ENCODE results near the gene BMPER. TPM values are rescaled to one million over a fixed set of nuclear protein-coding genes. Genes with fewer than 3 reads are reported as not detected.

Gene BMPER
- total and polyA plus RNA-seq, 2 experiments from 2014 or later = 40.5 to 97.3 TPM

DNA sequence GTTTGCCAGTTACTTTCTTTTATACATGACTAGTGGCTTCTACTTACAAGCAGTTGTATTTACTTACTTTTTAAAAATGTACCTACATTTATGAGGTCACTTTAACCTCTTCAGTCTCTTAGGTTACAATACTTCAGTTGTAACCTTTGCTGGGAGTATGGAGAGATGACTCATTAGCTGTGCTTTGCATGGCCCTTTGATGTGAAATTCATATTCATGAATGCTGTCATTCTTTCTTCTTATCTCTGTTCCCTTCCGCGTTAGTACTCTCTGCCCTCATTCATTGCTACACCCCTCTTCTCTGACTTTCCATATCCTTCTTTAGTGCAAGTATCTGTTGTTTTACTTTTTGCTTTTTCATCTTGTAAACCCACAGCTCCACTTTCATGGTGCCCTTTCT, 164.3 kb downstream of the BMPER start:
- Histone ChIP-seq H3K9me2 (ENCODE audit: insufficient read depth) (no peaks in the 10 kb centered on the region), H3K9ac (no peak overlapping the region), H3K27ac (peak overlapping the region; percentile 33), H3K27me3 (replicated peaks; ENCODE audit: insufficient read depth) (no peaks in the 10 kb centered on the region), H3K4me1 (ENCODE audit: insufficient read depth) (peaks cover 23% of the 10 kb centered on the region), H3K4me2 (ENCODE audit: unreplicated experiment) (no peak overlapping the region), H4K20me1 (ENCODE audit: insufficient read depth) (no peaks in the 10 kb centered on the region), H3F3A (ENCODE audit: insufficient read depth) (peaks cover 40% of the 10 kb centered on the region), H3K9me3 (ENCODE audit: low read depth) (no peaks in the 10 kb centered on the region), H3K4me3 (no peak overlapping the region), H3K79me2 (ENCODE audit: insufficient read depth) (0 out of 2 replicates have a peak, but pooled peaks cover 9% of the 10 kb centered on the region), H2AFZ (no peak overlapping the region), H3K36me3 (ENCODE audit: low read depth) (peaks cover 51% of the 10 kb centered on the region; the same call in 1 of the 2 replicates)
- WGBS, 2 experiments (ENCODE audit: low coverage in 1 of 2, low lambda C conversion rate in 2 of 2, missing lambda C conversion rate in 2 of 2) = 81 to 82% methylated on average over 2 of the region's 2 CpGs
- TF ChIP-seq EZH2 (IDR thresholded peaks at IDR 0.05; ENCODE audit: insufficient read depth, poor library complexity, severe bottlenecking) (no peak), EZH2phosphoT487 (IDR thresholded peaks at IDR 0.05; ENCODE audit: insufficient read depth, low read depth) (no peak)
- in situ Hi-C loops (cut with MboI) = no loop called here
- peak; percentile 29 for DNase-seq

DNA sequence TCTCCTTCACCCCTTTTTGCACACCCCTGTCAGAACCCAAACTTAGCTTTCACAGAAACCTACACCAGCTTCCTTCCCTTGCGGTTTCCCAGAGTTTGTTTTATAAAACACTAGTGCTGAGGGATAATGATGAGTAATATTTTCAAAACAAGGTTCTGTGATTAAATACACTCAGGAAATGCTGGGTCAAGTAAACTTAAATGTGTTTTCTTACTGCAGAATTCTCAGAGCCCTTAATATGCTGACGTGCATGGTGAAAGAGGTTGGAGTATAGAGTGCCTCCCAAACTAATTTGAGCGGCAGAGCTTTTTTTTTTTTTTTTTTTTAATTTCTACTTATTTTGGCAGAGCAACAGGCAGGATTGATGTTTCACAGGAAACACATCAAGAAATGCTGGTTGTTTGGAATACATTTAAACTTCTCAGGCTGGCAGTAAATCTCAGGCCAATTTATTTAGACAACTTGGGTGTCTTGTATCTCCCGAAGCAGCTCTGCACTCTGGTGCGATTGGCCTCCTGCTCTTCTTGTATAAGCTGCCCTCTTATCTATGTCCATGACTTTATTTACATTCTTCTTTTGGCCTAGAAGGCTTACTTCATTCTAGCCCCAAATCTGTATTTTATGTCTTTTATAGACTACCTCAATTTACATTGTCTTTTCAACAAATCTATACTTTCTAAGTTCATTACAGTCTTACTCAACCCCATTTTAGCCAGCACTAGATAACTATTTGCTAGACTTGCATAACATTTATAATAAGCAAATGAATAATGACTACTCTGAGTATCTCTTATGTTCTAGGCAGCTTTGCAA, 165.4 kb downstream of the BMPER start:
- peaks cover 51% of the 10 kb centered on the region; the same call in 1 of the 2 replicates for H3K36me3 ChIP-seq (ENCODE audit: low read depth)
- no peaks in the 10 kb centered on the region for H3K9me2 ChIP-seq (ENCODE audit: insufficient read depth)
- H3K4me2 ChIP-seq (ENCODE audit: unreplicated experiment) = no peak overlapping the region

DNA sequence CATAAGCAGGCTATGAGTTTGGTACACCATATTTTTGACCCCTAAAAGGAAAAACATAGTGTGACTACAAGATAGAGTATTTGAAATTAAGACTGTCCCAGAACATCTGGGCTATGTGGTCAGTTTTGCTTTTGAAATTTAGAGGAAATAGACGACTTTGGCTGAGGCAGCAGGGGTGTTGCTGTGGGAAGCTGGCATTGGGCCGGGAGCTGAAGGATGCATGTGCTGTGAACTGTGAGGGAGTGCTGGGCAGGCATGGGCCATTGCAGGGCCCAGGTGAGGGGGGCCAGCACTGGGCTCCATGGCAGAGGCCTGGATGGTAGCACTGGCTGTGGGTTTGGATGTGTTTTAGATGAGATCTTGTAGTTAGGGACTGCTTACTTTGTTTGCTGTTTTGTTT, 168.3 kb downstream of the BMPER start:
- 57 to 59% methylated on average over 2 of the region's 2 CpGs for WGBS, 2 experiments (ENCODE audit: low coverage in 1 of 2, low lambda C conversion rate in 2 of 2, missing lambda C conversion rate in 2 of 2)
- peaks cover 71% of the 10 kb centered on the region for H3F3A ChIP-seq (ENCODE audit: insufficient read depth)
- no peaks in the 10 kb centered on the region for H4K20me1 ChIP-seq (ENCODE audit: insufficient read depth)
- peaks cover 27% of the 10 kb centered on the region; the same call in 1 of the 2 replicates for H3K36me3 ChIP-seq (ENCODE audit: low read depth)
- H3K4me1 ChIP-seq (ENCODE audit: insufficient read depth) = peaks cover 52% of the 10 kb centered on the region
- in situ Hi-C loops (cut with MboI) = no loop called here
- no peak overlapping the region for H3K27ac ChIP-seq
- TF ChIP-seq EZH2 (IDR thresholded peaks at IDR 0.05; ENCODE audit: insufficient read depth, poor library complexity, severe bottlenecking) (no peak), EZH2phosphoT487 (IDR thresholded peaks at IDR 0.05; ENCODE audit: insufficient read depth, low read depth) (no peak)
- H3K9ac ChIP-seq = no peak overlapping the region
- H2AFZ ChIP-seq = no peak overlapping the region
- 0 out of 2 replicates have a peak, but pooled peaks cover 9% of the 10 kb centered on the region for H3K79me2 ChIP-seq (ENCODE audit: insufficient read depth)
- DNase-seq = peak; percentile 40
- no peak overlapping the region for H3K4me3 ChIP-seq
- H3K9me2 ChIP-seq (ENCODE audit: insufficient read depth) = no peaks in the 10 kb centered on the region
- H3K9me3 ChIP-seq (ENCODE audit: low read depth) = no peaks in the 10 kb centered on the region
- H3K4me2 ChIP-seq (ENCODE audit: unreplicated experiment) = no peak overlapping the region
- no peaks in the 10 kb centered on the region for H3K27me3 ChIP-seq (replicated peaks; ENCODE audit: insufficient read depth)

More for the DNA sequence above, 165.4 kb downstream of the BMPER start:
- TF ChIP-seq EZH2phosphoT487 (IDR thresholded peaks at IDR 0.05; ENCODE audit: insufficient read depth, low read depth) = no peak
- TF ChIP-seq EZH2 (IDR thresholded peaks at IDR 0.05; ENCODE audit: insufficient read depth, poor library complexity, severe bottlenecking) = no peak
- Histone ChIP-seq H3K27ac (peak overlapping the region; percentile 33), H3F3A (ENCODE audit: insufficient read depth) (peaks cover 50% of the 10 kb centered on the region), H3K27me3 (replicated peaks; ENCODE audit: insufficient read depth) (no peaks in the 10 kb centered on the region), H3K4me1 (ENCODE audit: insufficient read depth) (peaks cover 33% of the 10 kb centered on the region), H3K79me2 (ENCODE audit: insufficient read depth) (0 out of 2 replicates have a peak, but pooled peaks cover 9% of the 10 kb centered on the region), H3K4me3 (no peak overlapping the region), H3K9me3 (ENCODE audit: low read depth) (no peaks in the 10 kb centered on the region), H2AFZ (no peak overlapping the region), H3K9ac (no peak overlapping the region), H4K20me1 (ENCODE audit: insufficient read depth) (no peaks in the 10 kb centered on the region)
- 74 to 75% methylated on average over 5 of the region's 5 CpGs for WGBS, 2 experiments (ENCODE audit: low coverage in 1 of 2, low lambda C conversion rate in 2 of 2, missing lambda C conversion rate in 2 of 2)
- peak; percentile 55 for DNase-seq
- in situ Hi-C loops (cut with MboI) = no loop called here

DNA sequence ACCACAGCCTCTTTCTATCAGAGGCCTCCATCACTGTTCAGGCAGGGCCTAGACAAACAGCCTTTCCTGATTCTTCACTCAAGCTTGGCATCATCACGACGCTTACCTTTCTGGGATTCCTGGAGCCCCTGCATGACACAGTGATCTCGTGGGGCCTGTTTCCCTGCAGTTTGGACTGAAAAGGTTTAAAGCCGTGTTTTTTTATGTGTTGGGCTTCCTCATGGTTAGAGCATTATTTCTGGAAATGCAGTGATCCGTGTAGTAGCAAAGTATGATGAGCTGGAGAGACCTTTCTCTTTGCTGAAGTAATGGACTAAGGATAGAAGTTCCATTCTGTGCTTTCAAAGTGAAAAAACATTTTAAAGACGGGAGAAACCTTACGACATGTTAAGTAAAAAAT, 169.1 kb downstream of the BMPER start:
- Histone ChIP-seq H3K9me2 (ENCODE audit: insufficient read depth) (no peaks in the 10 kb centered on the region), H3K4me1 (ENCODE audit: insufficient read depth) (peaks cover 51% of the 10 kb centered on the region), H3K36me3 (ENCODE audit: low read depth) (peaks cover 23% of the 10 kb centered on the region; the same call in 1 of the 2 replicates), H3K4me3 (no peak overlapping the region), H3K4me2 (ENCODE audit: unreplicated experiment) (no peak overlapping the region), H3K27me3 (replicated peaks; ENCODE audit: insufficient read depth) (no peaks in the 10 kb centered on the region), H3K9ac (no peak overlapping the region), H3F3A (ENCODE audit: insufficient read depth) (peaks cover 65% of the 10 kb centered on the region), H3K79me2 (ENCODE audit: insufficient read depth) (0 out of 2 replicates have a peak, but pooled peaks cover 9% of the 10 kb centered on the region), H3K9me3 (ENCODE audit: low read depth) (no peaks in the 10 kb centered on the region), H4K20me1 (ENCODE audit: insufficient read depth) (no peaks in the 10 kb centered on the region), H2AFZ (no peak overlapping the region), H3K27ac (no peak overlapping the region)
- TF ChIP-seq EZH2phosphoT487 (IDR thresholded peaks at IDR 0.05; ENCODE audit: insufficient read depth, low read depth) = no peak
- no peak for TF ChIP-seq EZH2 (IDR thresholded peaks at IDR 0.05; ENCODE audit: insufficient read depth, poor library complexity, severe bottlenecking)
- 90% methylated on average over 7 of the region's 7 CpGs for WGBS, 2 experiments (ENCODE audit: low coverage in 1 of 2, low lambda C conversion rate in 2 of 2, missing lambda C conversion rate in 2 of 2)
- no peak for DNase-seq
- in situ Hi-C loops (cut with MboI) = no loop called here
